OCI-M1 (cell line): ENCODE measurements around the gene KIF12.
A peak's percentile ranks its signal among the peaks of the same experiment; 100 is the strongest.
"Not testable (repeated sequence)": the region's sequence is repeated elsewhere in the genome, so short reads cannot be mapped to it uniquely, and the experiment has no call there.

Source experiments
- DNase-seq: peaks from one replicate; lab custom pipeline; 2025; lab: John Stamatoyannopoulos, UW

KIF12 gene

DNA sequence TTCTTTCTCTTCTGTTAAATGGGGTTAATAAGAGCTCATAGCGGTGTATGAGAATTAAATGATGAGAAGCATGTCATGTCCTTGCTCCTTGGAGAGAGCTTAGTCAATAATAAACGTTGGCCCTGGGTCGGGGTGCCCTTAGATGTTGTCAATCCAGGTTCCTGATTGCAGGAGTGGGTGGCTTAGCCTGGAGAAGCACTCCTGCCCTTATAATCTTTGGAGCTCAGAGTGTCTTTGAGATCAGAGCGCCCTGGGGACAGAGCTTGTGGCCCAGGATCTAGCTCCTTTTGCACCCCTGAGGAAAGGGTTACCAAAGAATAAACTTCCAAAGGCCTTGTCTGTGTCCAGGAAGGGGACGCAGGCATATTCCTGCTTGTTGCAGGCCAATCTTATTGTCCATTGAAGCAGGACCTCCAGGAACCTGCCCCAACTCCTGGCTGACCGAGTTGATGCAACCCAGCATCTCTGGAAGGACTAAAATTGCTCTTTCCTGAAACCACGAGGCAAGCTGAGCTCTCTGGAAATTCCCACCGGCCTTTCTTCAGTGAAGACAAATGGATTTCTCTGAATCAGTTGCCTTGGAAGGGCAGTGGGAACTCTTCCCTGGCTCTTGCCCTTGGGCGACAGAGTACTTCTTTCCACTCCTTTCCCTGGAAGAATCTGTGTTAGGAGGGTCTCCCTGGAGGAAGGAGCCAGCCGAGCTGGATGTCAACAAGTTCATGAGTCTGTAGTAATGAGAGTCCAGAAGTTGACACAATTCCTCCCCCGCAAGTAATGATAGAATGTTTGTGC is 14.6 kb downstream of the KIF12 start:
- DNase-seq = no peak

DNA sequence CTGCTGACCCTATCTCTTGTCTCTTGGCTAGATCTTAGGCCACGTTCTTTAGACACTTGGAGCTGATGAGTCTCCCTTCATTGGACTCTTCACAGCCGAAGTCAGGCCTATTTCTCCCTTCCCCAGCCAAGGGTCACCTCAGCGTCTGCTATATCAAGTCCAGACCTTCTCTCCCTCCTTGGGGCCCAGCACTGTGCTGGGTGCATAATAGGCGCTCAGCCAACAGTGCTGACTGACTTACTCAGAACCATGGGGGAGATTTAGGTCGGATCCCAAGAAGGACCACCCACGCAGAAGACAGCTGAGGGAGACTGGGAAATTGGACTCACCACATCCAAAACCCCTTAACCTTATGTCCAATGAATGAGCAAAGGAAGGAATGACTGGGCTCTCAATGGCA is 15.4 kb downstream of the KIF12 start:
- no peak for DNase-seq

DNA sequence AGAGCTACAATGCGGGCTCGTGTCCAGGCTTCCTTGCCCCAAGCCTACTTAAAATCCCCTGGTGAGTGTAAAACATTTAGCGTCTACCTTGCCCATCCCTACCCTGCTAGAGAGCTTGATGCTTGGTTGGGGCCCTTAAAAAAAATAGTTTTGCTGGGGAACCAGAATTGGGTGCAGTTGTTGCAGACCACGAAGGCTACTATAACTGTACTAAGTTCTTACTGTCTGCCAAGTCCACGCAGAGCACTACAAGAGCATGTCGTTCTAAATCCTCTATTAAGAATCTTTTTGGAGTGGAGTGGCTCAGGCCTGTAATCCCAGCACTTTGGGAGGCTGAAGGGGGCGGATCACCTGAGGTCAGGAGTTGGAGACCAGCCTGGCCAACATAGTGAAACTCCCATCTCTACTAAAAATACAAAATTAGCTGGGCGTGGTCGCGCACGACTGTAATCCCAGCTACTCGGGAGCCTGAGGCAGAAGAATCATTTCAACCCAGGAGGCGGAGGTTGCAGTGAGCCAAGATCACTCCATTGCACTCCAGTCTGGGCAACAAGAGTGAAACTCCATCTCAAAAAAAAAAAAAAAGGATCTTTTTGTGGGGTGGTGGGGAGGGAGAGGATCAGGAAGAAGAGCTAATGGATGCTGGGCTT is 16.2 kb downstream of the KIF12 start:
- DNase-seq = not testable (repeated sequence)

DNA sequence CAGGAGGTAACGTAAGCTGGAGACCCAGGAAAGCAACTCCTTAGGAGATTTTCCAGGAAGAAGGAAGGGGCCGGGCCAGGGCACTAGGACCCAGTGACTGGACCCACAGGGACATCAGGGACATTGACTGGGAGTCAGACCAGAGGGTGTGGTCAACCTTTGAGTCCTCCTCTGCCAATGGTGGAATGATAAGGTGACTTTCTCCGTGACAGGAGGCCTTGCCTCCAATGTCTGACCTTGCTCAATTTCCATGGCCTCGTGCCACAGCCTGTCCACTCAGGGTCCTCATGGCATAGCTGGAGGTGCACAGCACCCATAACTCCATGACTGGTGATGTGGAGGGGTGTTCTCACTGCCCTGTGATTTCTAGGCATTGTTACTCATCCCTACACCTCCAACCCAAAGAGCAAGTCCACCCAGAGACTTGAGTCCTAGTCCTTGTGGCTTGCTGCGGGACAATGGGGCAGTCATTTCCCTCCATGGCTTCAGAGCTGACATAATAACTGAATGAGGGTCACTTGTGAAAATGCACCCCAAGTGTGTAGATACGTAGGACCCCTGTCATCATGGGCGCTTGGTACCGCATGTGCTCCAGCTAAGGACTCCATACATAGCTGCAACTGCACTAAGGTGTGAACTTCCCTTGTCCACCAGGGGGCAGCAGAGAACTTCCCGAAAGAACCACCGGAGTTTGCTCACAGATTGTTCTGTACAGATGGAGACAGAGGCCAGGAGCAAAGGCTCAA is 16.9 kb downstream of the KIF12 start:
- peak; percentile 89 for DNase-seq

DNA sequence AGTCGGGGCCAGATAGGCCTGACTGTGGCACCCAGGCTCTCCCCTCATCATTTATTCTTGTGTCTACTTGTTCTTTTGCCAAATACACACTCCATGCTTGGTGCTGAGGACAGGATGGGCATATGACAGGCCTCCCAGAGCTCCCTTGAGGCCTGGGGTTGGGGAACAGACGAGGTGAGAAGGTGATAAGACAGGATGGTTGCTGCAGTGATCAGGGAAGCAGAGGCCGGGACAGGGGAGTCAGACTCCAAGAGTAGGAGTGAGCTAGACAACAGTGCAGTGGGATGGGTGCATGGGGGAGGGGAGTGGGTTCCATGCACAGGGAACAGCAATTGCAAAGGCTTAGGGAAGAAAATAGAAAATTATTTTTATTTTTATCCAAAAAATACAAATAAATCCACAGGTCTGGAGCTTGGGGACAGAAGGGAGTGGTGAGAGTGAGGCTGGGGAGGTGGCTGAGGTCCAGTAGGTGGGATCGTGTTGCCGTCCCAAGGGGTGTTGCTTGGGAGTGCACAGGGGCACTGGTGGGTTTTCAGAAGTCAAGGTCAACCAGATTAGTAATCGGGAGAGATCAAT is 17.6 kb downstream of the KIF12 start:
- no peak for DNase-seq

DNA sequence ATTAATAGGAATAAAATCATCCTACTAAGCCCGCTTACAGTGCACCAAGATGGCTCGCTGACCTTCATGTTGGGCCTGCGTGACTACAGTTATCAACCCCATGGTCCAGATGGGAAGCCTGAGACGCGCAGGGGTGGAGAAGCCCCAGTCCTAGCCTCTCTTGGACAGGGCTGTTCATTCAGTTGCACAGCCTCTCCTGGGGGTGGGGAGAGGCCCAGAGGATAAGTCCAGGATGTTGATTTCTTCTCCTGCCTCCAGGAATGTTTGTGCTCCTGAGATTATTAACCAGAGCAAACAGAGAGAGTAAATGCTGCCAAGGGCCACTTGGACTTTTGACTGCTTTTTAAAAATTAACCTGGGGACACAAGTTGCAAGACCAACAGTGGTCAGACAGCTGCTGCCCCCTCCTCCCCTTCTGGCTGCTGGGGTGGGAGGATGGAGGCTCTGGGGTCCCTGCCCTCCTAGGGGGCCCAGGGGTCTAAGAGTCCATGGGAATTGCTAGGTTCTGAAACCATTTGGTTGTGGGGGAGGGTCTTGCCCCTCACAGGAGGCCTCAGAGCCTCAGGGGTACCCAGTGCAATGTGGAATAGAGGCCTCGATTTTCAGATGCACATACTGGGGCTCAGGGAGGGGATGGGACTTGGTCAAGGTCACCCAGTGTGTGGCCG is 18.2 kb downstream of the KIF12 start:
- no peak for DNase-seq

DNA sequence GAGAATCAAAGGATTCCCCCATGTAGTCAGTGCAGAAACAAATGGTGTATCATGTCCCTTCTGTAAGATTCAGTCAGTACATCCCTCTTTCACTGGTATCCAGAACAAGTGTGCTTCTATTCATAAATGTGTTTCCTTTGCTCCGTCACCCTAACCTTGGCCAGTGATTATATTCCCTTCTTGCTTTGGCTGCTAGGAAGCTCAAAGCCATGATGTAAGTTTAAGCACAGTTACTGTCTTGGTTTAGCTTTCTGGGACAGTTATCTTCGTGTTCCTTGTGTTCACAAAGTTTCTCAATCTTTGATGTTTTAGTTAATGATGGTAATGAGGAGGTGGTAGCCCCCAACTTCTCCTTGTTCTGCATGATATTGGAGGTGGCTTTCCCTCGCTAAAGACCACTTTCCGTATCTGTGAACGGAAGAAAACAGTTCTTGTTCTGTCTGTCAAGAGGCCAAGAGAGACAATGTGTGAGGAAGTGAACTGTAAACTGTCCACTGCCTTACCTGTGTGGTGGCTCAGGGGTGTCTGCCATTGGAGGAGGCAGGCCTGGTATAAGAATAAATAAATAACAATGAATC is 18.8 kb downstream of the KIF12 start:
- DNase-seq = no peak

DNA sequence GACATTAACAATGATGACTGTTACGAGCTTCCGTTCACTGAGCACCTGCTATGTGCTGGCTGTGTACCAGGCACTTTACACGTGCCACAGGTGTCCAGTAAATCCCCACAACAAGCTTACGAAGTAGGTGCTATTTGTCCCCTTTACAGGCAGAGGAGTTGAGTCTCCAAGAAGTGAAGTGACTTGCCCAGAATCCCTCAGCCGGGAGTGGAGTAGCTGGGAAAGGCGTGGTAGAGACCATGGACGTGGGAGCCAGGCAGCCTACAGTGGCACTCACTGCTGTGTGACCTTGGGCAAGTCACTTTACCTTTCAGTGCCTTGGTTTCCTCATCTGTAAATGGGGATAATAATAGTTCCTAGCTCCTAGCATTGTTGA is 20.3 kb downstream of the KIF12 start:
- no peak for DNase-seq

DNA sequence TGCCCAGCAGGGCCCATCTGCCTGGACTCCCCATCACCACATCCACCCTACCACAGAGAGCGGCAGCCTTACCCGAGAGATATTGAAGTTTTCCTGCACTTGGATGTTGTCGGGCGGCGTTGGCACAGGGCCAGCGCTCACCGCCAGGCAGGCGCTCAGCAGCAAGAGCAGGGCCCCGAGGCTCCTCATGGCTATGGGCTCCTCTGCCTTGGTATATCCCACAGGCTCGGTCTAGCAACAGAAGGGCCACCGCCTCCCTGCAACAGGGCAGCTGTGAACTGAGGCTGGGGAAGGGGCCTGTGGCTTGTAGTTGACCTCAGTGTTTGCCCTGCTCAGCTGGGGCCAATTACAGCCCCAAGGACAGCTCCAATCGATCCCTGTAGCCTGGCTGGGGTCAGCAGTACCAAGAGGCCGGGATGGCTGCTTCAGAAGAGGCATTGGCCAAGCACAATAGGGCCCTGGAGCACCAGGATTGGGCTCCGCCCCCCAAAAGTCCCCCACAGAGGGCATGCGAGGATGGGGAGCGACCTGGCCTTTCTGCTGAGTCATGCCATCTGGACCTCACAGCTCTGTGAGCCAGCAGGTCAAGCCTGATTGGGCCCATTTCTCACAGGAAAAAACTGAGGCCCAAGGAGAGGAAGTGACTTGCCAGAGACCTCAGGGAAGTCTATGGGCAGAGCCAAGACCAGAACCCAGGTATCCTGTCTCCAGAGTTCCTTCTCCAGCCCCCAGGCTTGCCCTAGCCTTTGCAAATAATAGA is 20.9 kb downstream of the KIF12 start, which contains the start of gene AMBP:
AMBP (minus strand) TSS at position 280 of the 760 bp plus-strand sequence; CDS start at position 189, 91 bp downstream.
- no peak for DNase-seq

DNA sequence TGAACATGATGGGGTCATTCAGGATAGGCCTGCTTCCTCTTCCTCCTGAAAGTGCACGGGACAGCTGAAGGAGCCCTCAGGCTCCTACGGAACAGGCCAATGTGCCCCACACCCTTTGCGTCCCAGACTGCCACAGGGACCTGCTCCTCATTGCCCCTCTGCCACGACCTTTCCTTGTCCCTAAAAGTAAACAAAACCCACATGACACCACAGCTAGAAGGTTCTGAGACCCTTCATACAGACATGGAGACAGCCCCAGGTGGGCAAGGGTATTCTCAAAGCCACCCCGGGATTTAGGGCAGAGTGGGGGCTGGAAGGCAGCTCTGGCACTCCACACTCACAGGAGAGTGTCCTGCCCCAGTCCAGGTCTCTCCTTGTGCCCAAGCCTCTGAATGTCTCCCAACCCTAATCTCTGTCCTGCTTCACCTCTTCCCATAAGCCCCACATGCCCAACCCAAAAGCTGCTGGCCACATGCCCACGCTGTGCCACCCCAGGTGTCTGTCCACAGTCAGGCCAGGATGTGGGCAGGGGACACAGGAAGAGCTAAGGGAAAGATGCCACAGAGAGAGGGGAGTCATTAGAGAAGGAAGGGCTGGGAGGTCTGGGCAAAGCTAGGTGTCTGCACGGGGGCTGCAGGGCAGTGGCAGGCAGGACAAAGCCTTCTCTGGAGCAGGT is 21.8 kb downstream of the KIF12 start:
- DNase-seq = no peak

DNA sequence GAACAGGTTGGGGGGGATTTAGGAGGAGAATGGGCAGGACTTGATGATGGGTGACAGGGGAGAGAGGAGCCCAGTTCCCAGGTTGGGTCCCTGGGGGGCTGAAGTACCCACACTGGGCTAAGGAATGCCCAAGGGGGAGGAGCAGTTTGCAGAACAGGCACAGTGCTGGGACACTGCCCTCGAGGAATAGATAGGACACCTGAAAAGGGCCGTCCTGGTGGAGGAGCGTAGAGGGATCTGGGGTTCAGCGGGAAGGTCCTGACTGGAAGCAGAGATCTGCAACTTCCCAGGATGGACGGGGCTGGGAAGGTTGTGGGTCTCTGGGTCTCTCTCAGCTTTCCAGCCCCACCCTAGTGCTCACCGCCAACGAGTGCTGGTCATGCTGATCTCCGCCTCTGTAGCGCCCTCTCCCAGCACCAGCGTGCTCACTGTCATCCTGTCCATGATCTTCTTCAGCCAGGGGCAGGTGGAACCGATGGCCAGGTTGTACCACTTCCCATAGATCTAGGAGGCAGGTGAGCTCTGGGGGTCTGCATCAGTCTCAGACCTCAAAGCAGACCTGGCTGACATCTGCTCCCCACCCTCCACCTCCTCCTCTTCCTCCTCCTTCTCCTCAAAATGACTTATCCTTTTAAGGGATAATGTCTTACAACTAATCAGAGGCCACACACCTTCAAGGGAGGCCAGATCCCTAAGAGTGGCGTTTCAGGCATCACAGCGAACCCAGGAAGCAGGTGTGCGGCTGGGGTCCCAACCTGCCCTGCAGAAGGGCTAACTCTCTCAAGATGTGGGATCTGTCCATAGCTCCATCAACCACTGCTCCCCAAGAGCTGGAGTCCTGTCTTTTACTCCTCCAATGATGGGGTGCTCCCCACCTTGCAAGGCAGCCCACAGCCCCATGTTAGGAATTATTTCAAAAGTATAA is 22.6 kb downstream of the KIF12 start:
- no peak for DNase-seq

DNA sequence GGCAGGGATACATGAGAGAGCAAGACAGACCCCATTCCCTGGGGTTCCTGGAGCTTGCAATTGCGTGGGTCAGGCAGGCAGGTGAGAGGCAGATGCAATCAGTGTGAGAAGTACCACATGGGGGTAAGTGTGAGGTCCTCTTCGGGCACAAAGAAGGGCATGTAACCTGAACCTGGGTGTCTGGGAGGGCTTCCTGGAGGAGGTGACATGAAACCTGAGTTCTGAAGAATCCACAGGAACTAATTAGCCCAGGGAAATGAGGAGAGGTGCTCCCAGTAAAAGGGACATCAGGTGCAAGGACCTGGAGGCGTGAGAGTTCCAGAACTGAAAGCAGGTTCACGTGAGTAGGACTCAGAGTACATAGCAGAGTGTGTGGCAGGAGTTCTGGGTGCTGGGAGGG is 23.5 kb downstream of the KIF12 start:
- DNase-seq = no peak

DNA sequence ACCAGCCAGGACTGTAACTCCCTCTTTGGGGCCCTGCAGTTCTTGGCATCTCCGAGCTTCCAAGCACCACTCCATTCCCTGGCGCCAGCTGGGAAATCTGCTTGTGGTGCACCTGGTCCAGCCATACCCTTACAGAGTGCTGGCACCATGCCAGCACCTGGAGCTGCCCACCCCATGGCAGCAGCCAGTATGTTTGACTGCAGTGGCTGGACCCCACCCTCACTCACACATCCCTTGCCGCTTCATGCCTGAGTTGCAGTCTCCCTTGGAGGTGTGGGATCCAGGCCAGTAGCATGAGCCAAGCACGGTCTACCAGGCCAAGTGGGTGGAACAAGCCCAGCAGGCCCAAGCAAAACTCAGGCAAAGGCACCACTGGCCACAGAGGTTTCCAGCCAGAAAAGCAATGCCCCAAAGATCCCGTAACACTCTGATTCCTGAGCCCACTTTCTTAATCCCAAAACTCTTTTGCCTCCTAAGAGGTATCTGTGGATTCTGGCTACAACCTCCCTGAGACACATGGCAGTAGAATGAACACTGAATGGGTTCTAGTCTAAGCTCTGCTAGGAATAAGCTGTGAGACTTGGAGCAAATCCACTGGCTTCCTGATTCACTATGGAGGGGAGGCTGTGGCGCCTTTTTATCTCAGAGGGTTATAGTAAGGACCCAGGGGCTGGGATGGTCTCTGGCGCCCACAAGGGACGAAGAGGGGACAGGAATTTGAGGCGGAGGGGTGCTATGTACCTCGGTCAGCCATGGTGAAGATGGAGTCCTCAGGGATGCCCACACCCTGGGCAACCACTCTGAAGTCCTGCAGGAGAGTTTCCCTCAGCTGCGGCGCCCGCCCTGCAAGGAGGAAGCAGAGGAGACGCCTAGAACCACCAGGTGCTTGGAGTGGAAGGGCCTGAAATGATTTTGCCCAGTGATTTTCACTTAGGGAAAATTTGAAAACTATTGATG is 26.6 kb downstream of the KIF12 start:
- DNase-seq = no peak

DNA sequence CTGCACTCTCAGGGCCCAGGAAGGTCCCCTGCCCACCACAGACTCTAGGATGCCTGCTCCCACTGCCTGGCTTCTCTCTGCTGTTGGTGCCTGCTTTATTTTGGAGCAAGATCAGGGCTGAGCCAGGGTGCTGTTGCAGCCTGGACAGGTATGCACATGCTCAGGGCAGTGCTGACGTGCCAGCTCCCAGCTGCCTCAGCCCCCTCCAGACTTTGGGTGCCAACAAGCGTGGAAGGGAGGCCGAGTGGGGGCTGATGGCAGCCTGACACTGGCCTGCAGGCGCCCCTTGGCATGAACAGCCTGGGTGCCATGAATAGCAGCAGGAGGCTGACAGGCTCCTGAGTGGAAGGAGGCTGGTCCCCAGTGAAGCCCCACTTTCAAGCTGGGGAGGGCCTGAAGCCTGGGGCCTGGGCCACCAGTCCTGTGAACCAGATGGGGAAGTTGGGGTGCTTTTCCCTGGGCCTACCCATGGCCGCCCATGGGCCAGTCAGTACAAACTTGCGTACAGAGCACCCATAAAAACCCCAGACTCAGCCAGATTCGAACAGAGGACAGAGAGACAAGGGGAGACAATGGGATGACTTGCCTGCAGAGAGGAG is 27.8 kb downstream of the KIF12 start:
- no peak for DNase-seq

DNA sequence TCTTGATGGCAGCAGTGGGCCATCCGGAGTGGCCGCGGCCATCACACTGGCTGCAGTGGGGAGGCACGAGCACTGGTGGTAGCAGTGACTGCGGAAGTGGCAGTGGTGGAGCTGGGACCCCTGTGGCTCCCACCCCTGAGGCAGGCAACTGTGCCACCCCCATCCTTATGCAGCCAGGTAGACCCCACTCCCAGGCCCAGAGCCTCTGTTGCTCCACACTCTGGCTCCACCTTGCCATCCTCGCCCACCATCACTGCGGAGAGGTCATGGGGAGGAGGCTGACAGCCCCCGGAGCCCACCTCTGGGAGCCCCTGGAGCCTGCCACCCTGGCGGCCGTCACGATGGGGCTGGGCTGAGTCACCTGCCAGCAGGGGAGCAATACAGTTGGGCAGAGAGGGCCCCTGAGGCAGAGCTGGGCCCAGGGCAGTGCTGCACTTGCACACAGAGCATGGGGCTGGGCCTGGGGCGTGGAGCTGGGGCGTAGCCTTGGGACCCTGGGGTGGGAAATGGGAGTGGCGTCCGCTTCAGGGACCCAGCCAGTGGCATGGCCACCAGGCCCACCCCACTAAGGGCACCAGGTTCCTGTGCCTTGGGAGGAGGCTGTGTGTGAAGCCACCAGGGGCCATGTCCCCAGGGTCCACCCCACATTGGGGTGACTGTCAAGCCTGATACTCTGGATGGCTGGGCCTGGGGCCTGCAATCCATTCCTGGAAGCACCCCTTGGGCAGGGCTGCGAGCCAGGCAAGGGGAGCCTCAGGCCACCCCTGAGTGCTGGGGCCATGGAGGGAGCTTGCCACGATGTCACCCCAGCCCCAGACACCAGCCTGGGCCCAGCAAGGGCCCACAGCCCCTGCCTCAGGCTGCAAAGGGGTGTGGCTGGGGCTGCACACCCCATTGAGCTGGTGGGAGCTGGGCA is 28.6 kb downstream of the KIF12 start:
- no peak for DNase-seq

DNA sequence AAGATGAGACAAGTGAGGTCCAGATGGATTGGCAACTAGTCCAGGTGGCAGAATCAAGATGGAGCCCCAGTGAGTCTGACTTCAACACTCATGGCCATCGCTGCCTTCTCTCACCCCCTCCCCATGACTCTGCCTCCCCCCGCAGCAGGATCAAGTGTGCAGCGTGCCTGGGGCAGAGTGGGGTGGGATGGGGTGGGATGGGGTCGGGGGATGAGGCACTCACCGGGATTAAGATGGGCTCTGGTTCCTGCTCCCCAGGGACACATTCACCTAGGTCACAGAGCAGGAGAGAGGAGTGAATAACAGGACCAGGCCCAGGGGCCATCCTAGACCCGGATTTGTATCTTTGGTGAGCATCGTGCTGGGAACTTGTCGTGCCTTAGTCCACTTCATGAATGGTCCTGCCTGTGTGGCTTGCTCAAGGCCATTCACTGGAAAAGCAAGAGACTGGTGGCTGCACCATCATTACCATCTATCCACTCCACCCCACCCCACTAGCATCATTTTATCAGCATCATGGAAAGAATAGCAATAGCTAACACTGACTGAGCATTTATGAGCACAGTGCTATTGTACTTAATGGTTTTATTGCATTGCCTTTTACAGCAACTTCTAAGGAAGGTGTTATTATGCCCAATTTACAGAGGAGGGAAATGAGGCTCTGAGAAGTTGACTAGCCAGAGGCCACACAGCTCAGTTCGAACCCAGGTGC is 29.5 kb downstream of the KIF12 start:
- no peak for DNase-seq
